PC-9 (cell line): ENCODE measurements around the gene CPNE9. TPM values are rescaled to one million over a fixed set of nuclear protein-coding genes. Genes with fewer than 3 reads are reported as not detected.

ENCODE experiments used
- BruUV-seq: library from RNA; stranded (reverse); fragments of 400-500 nt; replicated peaks from 2 replicates; lab custom pipeline; 2021; lab: Mats Ljungman, UMichigan
- CTCF ChIA-PET: fragments of 300-600 bp; sonication (Branson Sonifier 250); formaldehyde crosslinking; loops from one replicate; lab custom pipeline; 2022; ENCODE audit warnings: antibody characterized with exemption; lab: Charles Lee
- POLR2A ChIA-PET: fragments of 300-600 bp; sonication (Branson Sonifier 250); formaldehyde crosslinking; loops from one replicate; lab custom pipeline; 2022; ENCODE audit warnings: antibody characterized with exemption; ENCODE audit not compliant: unreplicated experiment; lab: Charles Lee
- DNase-seq, 2 experiments: peaks; one replicate each; pipeline versions ENCODE4 v3.0.0 to v3.0.0-alpha.2; 2015 to 2022; ENCODE audit warnings: mixed read lengths in 1 of 2
- H2AFZ ChIP-seq: fragments of 200-600 bp; sonication (generic); 2 replicates; pipeline ENCODE4 v1.8.1; 2017; ENCODE audit warnings: antibody characterized with exemption
- H3F3A ChIP-seq: fragments of 200-600 bp; sonication (generic); 2 replicates; pipeline ENCODE4 v1.8.1; 2017; ENCODE audit warnings: antibody characterized with exemption, mild to moderate bottlenecking, low read depth; ENCODE audit not compliant: insufficient read depth
- H3K27ac ChIP-seq: fragments of 200-600 bp; sonication (generic); 2 replicates; pipeline ENCODE4 v1.6.1; 2016; ENCODE audit warnings: mixed run types
- H3K27me3 ChIP-seq: fragments of 200-600 bp; sonication (generic); 2 replicates; pipeline ENCODE4 v1.6.1; 2016; ENCODE audit warnings: low read depth, mixed run types; ENCODE audit not compliant: insufficient read depth
- H3K36me3 ChIP-seq: fragments of 200-600 bp; sonication (generic); 2 replicates; pipeline ENCODE4 v1.6.1; 2016; ENCODE audit warnings: low read depth, mixed run types
- H3K4me1 ChIP-seq: fragments of 200-600 bp; sonication (generic); replicated peaks from 2 replicates; pipeline ENCODE4 v1.6.1; 2016; ENCODE audit warnings: mixed run types; ENCODE audit not compliant: insufficient read depth
- H3K4me2 ChIP-seq: fragments of 200-600 bp; sonication (generic); 2 replicates; pipeline ENCODE4 v1.6.1; 2017; ENCODE audit warnings: mixed run types
- H3K4me3 ChIP-seq: fragments of 200-600 bp; sonication (generic); 2 replicates; pipeline ENCODE4 v1.6.1; 2016; ENCODE audit warnings: mixed run types
- H3K79me2 ChIP-seq: fragments of 200-600 bp; sonication (generic); 2 replicates; pipeline ENCODE4 v1.6.1; 2017; ENCODE audit warnings: low read depth, mixed run types
- H3K9me2 ChIP-seq: fragments of 200-600 bp; sonication (generic); 2 replicates; pipeline ENCODE4 v1.8.1; 2017; ENCODE audit warnings: mild to moderate bottlenecking; ENCODE audit not compliant: insufficient read depth
- H3K9me3 ChIP-seq: fragments of 200-600 bp; sonication (generic); 2 replicates; pipeline ENCODE4 v1.8.1; 2016; ENCODE audit warnings: low read depth; ENCODE audit not compliant: insufficient read depth
- H4K20me1 ChIP-seq: fragments of 200-600 bp; sonication (generic); 2 replicates; pipeline ENCODE4 v1.8.1; 2017; ENCODE audit not compliant: insufficient read depth
- EZH2 ChIP-seq: fragments of 200-600 bp; sonication (generic); IDR thresholded peaks from 2 replicates; pipeline ENCODE4 v1.8.0; 2017; ENCODE audit warnings: antibody characterized with exemption, low read depth
- intact Hi-C: fragments of 100-400 bp; cut with micrococcal nuclease; formaldehyde crosslinking; loops from one replicate; pipeline ENCODE4 v1.10.0; 2022; ENCODE audit not compliant: unreplicated experiment
- total RNA-seq: library from RNA; stranded (reverse); gene quantifications from 2 replicates; pipeline ENCODE4 v1.2.3, GENCODE V29; 2021
- TF ChIP-seq, protein P1 (sequence below): fragments of 200-600 bp; sonication (generic); conservative IDR thresholded peaks from 2 replicates; pipeline ENCODE4 v1.6.1; 2017; ENCODE audit warnings: mixed run types, antibody characterized with exemption, mild to moderate bottlenecking, moderate library complexity

Gene CPNE9
- total RNA-seq, 1 experiment from 2014 or later: not detected

- POLR2A ChIA-PET: no interaction called here
- Histone ChIP-seq H3K4me2 (no peak overlapping the region), H3K27ac (no peak overlapping the region), H3K27me3 (no peaks in the 10 kb centered on the region), H3K9me3 (no peaks in the 10 kb centered on the region), H3K79me2 (no peaks in the 10 kb centered on the region), H3K4me1 (peaks cover 9% of the 10 kb centered on the region), H2AFZ (no peak overlapping the region), H3F3A (no peaks in the 10 kb centered on the region), H3K9me2 (no peaks in the 10 kb centered on the region), H3K36me3 (0 out of 2 replicates have a peak, but pooled peaks cover 10% of the 10 kb centered on the region), H3K4me3 (no peak overlapping the region), H4K20me1 (no peaks in the 10 kb centered on the region)
- CTCF ChIA-PET: no interaction called here
- intact Hi-C loops: no loop called here
- TF ChIP-seq, protein P1, sequence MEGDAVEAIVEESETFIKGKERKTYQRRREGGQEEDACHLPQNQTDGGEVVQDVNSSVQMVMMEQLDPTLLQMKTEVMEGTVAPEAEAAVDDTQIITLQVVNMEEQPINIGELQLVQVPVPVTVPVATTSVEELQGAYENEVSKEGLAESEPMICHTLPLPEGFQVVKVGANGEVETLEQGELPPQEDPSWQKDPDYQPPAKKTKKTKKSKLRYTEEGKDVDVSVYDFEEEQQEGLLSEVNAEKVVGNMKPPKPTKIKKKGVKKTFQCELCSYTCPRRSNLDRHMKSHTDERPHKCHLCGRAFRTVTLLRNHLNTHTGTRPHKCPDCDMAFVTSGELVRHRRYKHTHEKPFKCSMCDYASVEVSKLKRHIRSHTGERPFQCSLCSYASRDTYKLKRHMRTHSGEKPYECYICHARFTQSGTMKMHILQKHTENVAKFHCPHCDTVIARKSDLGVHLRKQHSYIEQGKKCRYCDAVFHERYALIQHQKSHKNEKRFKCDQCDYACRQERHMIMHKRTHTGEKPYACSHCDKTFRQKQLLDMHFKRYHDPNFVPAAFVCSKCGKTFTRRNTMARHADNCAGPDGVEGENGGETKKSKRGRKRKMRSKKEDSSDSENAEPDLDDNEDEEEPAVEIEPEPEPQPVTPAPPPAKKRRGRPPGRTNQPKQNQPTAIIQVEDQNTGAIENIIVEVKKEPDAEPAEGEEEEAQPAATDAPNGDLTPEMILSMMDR: no peak
- no peak for TF ChIP-seq EZH2
- BruUV-seq: no TSS peak
- no peak for DNase-seq
These were observed 24.1 kb upstream of the CPNE9 start for GRCh38 chr3:9679476-9680080.

DNA sequence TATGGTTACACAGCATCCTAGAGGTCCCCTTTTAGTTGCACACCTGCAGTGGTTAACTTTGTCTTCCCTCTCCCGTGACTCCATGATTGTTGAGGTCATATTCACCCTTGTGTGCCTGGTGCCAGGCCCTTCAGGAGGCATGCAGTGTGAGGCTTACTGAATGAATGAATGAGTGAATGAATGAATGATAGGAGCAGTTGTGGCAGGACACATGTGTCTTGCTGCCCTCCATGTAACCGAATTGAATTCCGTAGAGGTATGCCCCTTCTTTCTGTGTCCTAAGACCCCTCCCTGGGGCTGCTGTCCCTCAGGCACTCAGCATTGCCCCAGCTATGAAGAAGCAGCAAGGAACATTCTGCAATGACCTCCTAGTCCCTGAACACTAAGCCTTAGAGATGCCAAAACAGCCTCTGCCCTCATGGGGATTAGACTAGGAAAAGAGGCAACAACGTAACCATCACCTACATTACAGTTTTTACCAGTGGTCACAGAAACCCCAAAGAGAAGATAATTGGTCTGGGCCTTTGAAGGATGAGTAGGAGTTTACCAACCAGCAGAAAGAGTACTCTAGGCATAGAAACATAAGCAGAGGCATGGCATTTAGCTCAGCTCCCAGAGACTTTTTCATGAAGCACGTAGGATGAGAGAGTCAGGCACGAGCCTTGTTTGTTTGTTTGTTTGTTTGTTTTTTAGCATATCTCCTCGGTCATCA, 22.5 kb upstream of the CPNE9 start:
- H3K27me3 ChIP-seq: no peaks in the 10 kb centered on the region
- H3K4me3 ChIP-seq: no peak overlapping the region
- no peak for DNase-seq
- H3K4me1 ChIP-seq: peaks cover 9% of the 10 kb centered on the region
- H3F3A ChIP-seq: no peaks in the 10 kb centered on the region
- no peak overlapping the region for H3K27ac ChIP-seq
- no peaks in the 10 kb centered on the region for H3K9me3 ChIP-seq
- no peak overlapping the region for H2AFZ ChIP-seq
- no peaks in the 10 kb centered on the region for H3K9me2 ChIP-seq
- ChIA-PET POLR2A (no interaction called here), CTCF (no interaction called here)
- intact Hi-C loops: no loop called here
- TF ChIP-seq, protein P1: no peak
- TF ChIP-seq EZH2: no peak
- no peaks in the 10 kb centered on the region for H4K20me1 ChIP-seq
- H3K4me2 ChIP-seq: no peak overlapping the region
- 0 out of 2 replicates have a peak, but pooled peaks cover 10% of the 10 kb centered on the region for H3K36me3 ChIP-seq
- no peaks in the 10 kb centered on the region for H3K79me2 ChIP-seq
- no TSS peak for BruUV-seq

DNA sequence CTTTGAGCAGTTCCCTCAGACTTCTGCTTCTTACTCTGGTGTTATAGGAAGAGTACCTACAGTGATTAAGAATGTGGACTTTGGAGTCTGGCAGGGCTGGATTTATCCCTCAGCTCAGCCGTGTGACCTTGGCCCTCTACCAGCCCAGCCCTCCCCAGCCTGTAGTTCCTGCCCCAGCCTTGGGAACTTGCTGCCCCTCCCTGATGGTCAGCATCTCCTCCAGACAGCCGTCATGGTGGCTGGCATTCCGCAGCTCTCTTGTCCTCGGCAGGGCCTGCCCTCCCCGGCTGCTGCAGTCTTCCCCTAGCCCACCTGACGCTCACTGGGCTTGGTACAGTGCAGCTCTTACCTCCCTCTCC, 21.9 kb upstream of the CPNE9 start:
- intact Hi-C loops: no loop called here
- no peaks in the 10 kb centered on the region for H4K20me1 ChIP-seq
- H3K27me3 ChIP-seq: no peaks in the 10 kb centered on the region
- CTCF ChIA-PET: no interaction called here
- peaks cover 5% of the 10 kb centered on the region for H3K4me1 ChIP-seq
- no peaks in the 10 kb centered on the region for H3K9me2 ChIP-seq
- H3K27ac ChIP-seq: no peak overlapping the region
- 0 out of 2 replicates have a peak, but pooled peaks cover 10% of the 10 kb centered on the region for H3K36me3 ChIP-seq
- no TSS peak for BruUV-seq
- H3F3A ChIP-seq: no peaks in the 10 kb centered on the region
- H2AFZ ChIP-seq: no peak overlapping the region
- DNase-seq: no peak
- H3K4me2 ChIP-seq: no peak overlapping the region
- H3K4me3 ChIP-seq: no peak overlapping the region
- TF ChIP-seq EZH2: no peak
- TF ChIP-seq, protein P1: no peak
- no peaks in the 10 kb centered on the region for H3K9me3 ChIP-seq
- POLR2A ChIA-PET: no interaction called here
- H3K79me2 ChIP-seq: no peaks in the 10 kb centered on the region
